ENCODE measurements around the gene HILPDA.
"Not testable (repeated sequence)": the region's sequence is repeated elsewhere in the genome, so short reads cannot be mapped to it uniquely, and the experiment has no call there.

The HILPDA gene

GRCh38 chr7:128450913-128451312 lies 4.8 kb upstream of the HILPDA start:
- TF ChIP-seq CTCF (IDR thresholded peaks at IDR 0.05; ENCODE audit: low read length, missing control alignments) = no peak
- no peak for DNase-seq (ENCODE audit: low read depth)
- H3K4me3 ChIP-seq (replicated peaks; ENCODE audit: low read depth, low read length) = no peak overlapping the region

- DNase-seq (ENCODE audit: low read depth) = no peak
- no peak for TF ChIP-seq CTCF (IDR thresholded peaks at IDR 0.05; ENCODE audit: low read length, missing control alignments)
- no peak overlapping the region for H3K4me3 ChIP-seq (replicated peaks; ENCODE audit: low read depth, low read length)
Observed at GRCh38 chr7:128452552-128452951, 3.1 kb upstream of the HILPDA start.

GRCh38 chr7:128453836-128454804 lies 1.6 kb upstream of the HILPDA start:
- peak overlapping the region; percentile 11 for H3K4me3 ChIP-seq (replicated peaks; ENCODE audit: low read depth, low read length)
- no peak for TF ChIP-seq CTCF (IDR thresholded peaks at IDR 0.05; ENCODE audit: low read length, missing control alignments)
- peak; percentile 96 for DNase-seq (ENCODE audit: low read depth)

- peak; percentile 70 for DNase-seq (ENCODE audit: low read depth)
- TF ChIP-seq CTCF (IDR thresholded peaks at IDR 0.05; ENCODE audit: low read length, missing control alignments) = no peak
- peak overlapping the region; percentile 97 for H3K4me3 ChIP-seq (replicated peaks; ENCODE audit: low read depth, low read length)
Observed at GRCh38 chr7:128454808-128455542, 703 bp upstream of the HILPDA start.

- no peak for DNase-seq (ENCODE audit: low read depth)
Observed at GRCh38 chr7:128456255-128456725, 612 bp downstream of the HILPDA start.

GRCh38 chr7:128457385-128457784 lies 1.7 kb downstream of the HILPDA start:
- DNase-seq (ENCODE audit: low read depth) = not testable (repeated sequence)
- peak overlapping the region; percentile 97 for H3K4me3 ChIP-seq (replicated peaks; ENCODE audit: low read depth, low read length)

More at GRCh38 chr7:128456255-128456725, 612 bp downstream of the HILPDA start:
- TF ChIP-seq CTCF (IDR thresholded peaks at IDR 0.05; ENCODE audit: low read length, missing control alignments) = no peak
- H3K4me3 ChIP-seq (replicated peaks; ENCODE audit: low read depth, low read length) = peak overlapping the region; percentile 97

GRCh38 chr7:128458956-128459355 lies 3.3 kb downstream of the HILPDA start:
- H3K4me3 ChIP-seq (replicated peaks; ENCODE audit: low read depth, low read length) = no peak overlapping the region
- no peak for TF ChIP-seq CTCF (IDR thresholded peaks at IDR 0.05; ENCODE audit: low read length, missing control alignments)
- no peak for DNase-seq (ENCODE audit: low read depth)
